LHCN-M2 (cell line): ENCODE results near the gene CPTP. TPM values are rescaled to one million over a fixed set of nuclear protein-coding genes. Genes with fewer than 3 reads are reported as not detected.

Experiments
- DNase-seq: peaks from one replicate; pipeline ENCODE4 v3.0.0-alpha.2; 2012; ENCODE audit warnings: low read depth
- total RNA-seq: library from RNA; depleted of rRNA; stranded (reverse); fragments of >200 nt; gene quantifications from 2 replicates; pipeline ENCODE4 v1.2.3, GENCODE V29; 2014

The CPTP gene
- total RNA-seq, 1 experiment from 2014 or later, result 27.7 TPM

- no peak for DNase-seq
Measured at GRCh38 chr1:1318777-1319645, 5.6 kb upstream of the CPTP start.

GRCh38 chr1:1319646-1319941 lies 5.0 kb upstream of the CPTP start:
- no peak for DNase-seq

GRCh38 chr1:1320666-1321448 lies 3.7 kb upstream of the CPTP start:
- DNase-seq, result no peak

- DNase-seq, result no peak
Measured at GRCh38 chr1:1321477-1321876, 3.1 kb upstream of the CPTP start.

- no peak for DNase-seq
Measured at GRCh38 chr1:1322418-1322817, 2.2 kb upstream of the CPTP start.

GRCh38 chr1:1322952-1323351 lies 1.6 kb upstream of the CPTP start:
- no peak for DNase-seq

GRCh38 chr1:1324084-1324523 lies 498 bp upstream of the CPTP start:
- no peak for DNase-seq

GRCh38 chr1:1325288-1326074 lies 879 bp downstream of the CPTP start:
- no peak for DNase-seq

GRCh38 chr1:1326075-1326605 lies 1.5 kb downstream of the CPTP start:
- DNase-seq, result no peak

- no peak for DNase-seq
Measured at GRCh38 chr1:1327291-1327690, 2.7 kb downstream of the CPTP start.

- DNase-seq, result no peak
Measured at GRCh38 chr1:1328254-1328653, 3.7 kb downstream of the CPTP start.

- no peak for DNase-seq
Measured at GRCh38 chr1:1329304-1330210, 5.0 kb downstream of the CPTP start.

- DNase-seq, result no peak
Measured at GRCh38 chr1:1330366-1331067, 5.9 kb downstream of the CPTP start.

- DNase-seq, result no peak
Measured at GRCh38 chr1:1331068-1331965, 6.7 kb downstream of the CPTP start, which contains the start of gene TAS1R3. TAS1R3 (plus strand) TSS chr1:1331280; CDS start chr1:1331346, 66 bp downstream.

- DNase-seq, result no peak
Measured at GRCh38 chr1:1332031-1332755, 7.6 kb downstream of the CPTP start.

- no peak for DNase-seq
Measured at GRCh38 chr1:1332774-1333480, 8.3 kb downstream of the CPTP start.

- DNase-seq, result no peak
Measured at GRCh38 chr1:1333551-1334241, 9.1 kb downstream of the CPTP start.
